Activated CD4-positive, alpha-beta memory T cell treated with anti-CD3 and anti-CD28 coated beads, Interleukin-2, amount 10 ng/mL, durations not matched to agents 7 days and 5 days (primary cell): ENCODE data around the gene LENEP. TPM values are rescaled to one million over a fixed set of nuclear protein-coding genes. Genes with fewer than 3 reads are reported as not detected.

Experiments used
- CTCF ChIA-PET: fragments of 350-600 bp; sonication (Branson Sonifier 250); formaldehyde crosslinking; loops from one replicate; lab custom pipeline; 2021; ENCODE audit warnings: antibody characterized with exemption, inconsistent platforms; lab: Charles Lee
- POLR2A ChIA-PET: fragments of 350-600 bp; sonication (Branson Sonifier 250); formaldehyde crosslinking; loops from one replicate; lab custom pipeline; 2021; ENCODE audit warnings: antibody characterized with exemption; lab: Charles Lee
- DNase-seq: peaks from one replicate; pipeline ENCODE4 v3.0.0-alpha.2; 2020
- H3K27ac Mint-ChIP-seq: one replicate; pipeline ENCODE4 v1.8.0; 2021; ENCODE audit warnings: mild to moderate bottlenecking, mixed read lengths
- H3K27me3 Mint-ChIP-seq: one replicate; pipeline ENCODE4 v1.8.0; 2021; ENCODE audit warnings: mixed read lengths
- H3K36me3 Mint-ChIP-seq: one replicate; pipeline ENCODE4 v1.8.0; 2021; ENCODE audit warnings: low read depth, mixed read lengths
- H3K4me1 Mint-ChIP-seq: one replicate; pipeline ENCODE4 v1.8.0; 2021; ENCODE audit warnings: mixed read lengths
- H3K4me3 Mint-ChIP-seq: one replicate; pipeline ENCODE4 v1.8.0; 2021; ENCODE audit warnings: mild to moderate bottlenecking, mixed read lengths
- H3K9me3 Mint-ChIP-seq: one replicate; pipeline ENCODE4 v1.8.0; 2021; ENCODE audit warnings: mixed read lengths
- total RNA-seq, 2 experiments: library from RNA; stranded (reverse); gene quantifications; one replicate each; pipeline ENCODE4 v1.2.3, GENCODE V29; 2021

The LENEP gene
- total RNA-seq, 2 experiments from 2014 or later = 0.35 to 1.2 TPM

DNA sequence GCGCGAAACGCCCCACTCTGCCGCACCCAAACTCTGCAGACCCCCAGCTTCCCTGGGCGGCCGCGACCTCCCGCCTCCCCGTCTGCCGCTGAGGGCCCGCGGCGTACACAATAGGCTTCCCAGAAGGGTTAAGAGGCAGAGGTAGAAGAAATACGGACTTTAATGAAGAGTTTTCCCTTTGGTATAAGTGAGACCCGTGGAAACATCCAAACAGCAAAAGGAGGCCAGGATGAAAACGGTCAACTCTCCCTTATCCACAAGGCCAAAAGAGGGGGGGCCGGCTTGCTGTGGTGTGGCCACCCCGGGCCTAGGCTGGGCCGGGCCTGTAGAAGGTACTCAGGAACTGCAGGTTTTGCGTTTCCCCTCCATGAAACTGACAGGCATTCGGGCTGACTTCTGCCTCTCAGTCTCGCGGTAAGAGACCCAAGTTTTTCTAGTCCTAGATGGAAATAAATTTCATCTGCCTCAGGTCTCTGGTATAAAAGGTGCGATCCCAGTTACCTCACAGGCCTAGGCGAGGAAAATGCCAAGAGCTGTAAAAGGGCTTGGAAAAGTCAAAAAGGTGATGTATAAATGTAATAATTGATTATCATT, 31.1 kb upstream of the LENEP start:
- CTCF ChIA-PET = interaction anchor here (1.2 to 4.3 kb wide), 7 partner anchors 11 to 403 kb away, joined by 3 to 24 read pairs (median 4); partner anchors contain the start of genes CKS1B, FLAD1 and LENEP
- POLR2A ChIA-PET = interaction anchor here (1.3 to 4.3 kb wide), 11 partner anchors 9 to 60 kb away, joined by 3 to 62 read pairs (median 12); partner anchors contain the start of genes CKS1B, FLAD1, PMVK and SHC1
- Mint-ChIP-seq H3K27ac (peak overlapping the region; percentile 85), H3K36me3 (peaks cover 66% of the 10 kb centered on the region), H3K9me3 (no peaks in the 10 kb centered on the region), H3K4me1 (peaks cover 52% of the 10 kb centered on the region), H3K4me3 (peak overlapping the region; percentile 88), H3K27me3 (no peaks in the 10 kb centered on the region)
- no peak for DNase-seq

DNA sequence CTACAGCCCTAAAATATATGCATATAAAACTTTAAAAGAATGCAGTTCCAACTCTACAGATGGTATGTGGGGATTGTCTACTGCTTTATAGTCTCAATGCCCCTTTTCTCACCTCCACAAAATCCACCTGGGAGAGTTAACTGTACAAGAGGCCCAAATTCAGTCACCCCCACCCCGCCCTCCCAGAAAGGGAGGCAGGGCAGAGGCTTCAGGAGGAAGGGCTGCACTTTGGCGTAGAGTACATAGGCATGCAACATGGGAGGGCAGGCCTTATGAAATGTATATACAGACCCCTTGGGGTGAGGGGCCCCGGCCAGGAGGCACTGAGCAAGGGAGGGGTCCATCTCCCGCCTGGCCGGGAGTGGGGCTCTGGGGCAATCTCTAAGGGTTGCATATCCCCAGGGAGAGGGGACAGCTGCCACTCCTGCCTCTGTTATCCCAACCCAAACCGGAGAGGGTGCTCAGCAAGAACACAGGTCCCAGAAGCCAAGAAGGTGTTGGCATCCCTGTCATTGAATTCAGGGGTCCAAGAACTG, 30.5 kb upstream of the LENEP start:
- POLR2A ChIA-PET = interaction anchor here (1.3 to 4.3 kb wide), 8 partner anchors 8 to 47 kb away, joined by 4 to 62 read pairs (median 21); partner anchors contain the start of genes CKS1B, FLAD1, PMVK and SHC1
- Mint-ChIP-seq H3K4me1 (peaks cover 54% of the 10 kb centered on the region), H3K27me3 (no peaks in the 10 kb centered on the region), H3K36me3 (peaks cover 69% of the 10 kb centered on the region), H3K9me3 (no peaks in the 10 kb centered on the region), H3K4me3 (peak overlapping the region; percentile 88), H3K27ac (peak overlapping the region; percentile 85)
- no peak for DNase-seq
- CTCF ChIA-PET = interaction anchor here (1.7 to 4.3 kb wide), 3 partner anchors 10 to 54 kb away, joined by 4 to 24 read pairs (median 16); partner anchors contain the start of genes CKS1B and FLAD1

DNA sequence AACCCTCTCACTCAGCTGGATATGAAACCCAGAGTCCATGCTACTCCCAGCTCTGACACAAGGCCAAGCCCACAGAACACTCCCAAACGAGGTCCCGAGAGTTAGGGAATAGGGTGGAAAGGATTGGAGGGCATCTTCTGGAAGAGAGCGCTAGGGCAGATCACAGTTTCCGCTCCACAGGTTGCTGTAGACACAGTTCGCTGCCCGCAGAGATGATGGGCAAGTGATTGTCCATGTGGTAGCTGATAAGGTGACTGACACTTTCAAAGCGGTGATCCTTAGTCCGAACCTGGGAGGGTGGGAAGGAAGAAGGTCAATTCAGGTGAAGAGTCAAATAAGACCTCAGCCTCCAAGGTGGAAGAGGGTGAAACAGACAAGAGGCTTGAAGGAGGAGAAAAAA, 29.7 kb upstream of the LENEP start:
- POLR2A ChIA-PET = interaction anchor here (0.7 to 3.9 kb wide), 4 partner anchors 9 to 27 kb away, joined by 3 to 25 read pairs (median 8); partner anchors contain the start of genes CKS1B, PBXIP1 and PMVK
- Mint-ChIP-seq H3K36me3 (peaks cover 67% of the 10 kb centered on the region), H3K4me3 (no peak overlapping the region), H3K27ac (peak overlapping the region; percentile 58), H3K4me1 (peaks cover 57% of the 10 kb centered on the region), H3K27me3 (no peaks in the 10 kb centered on the region), H3K9me3 (no peaks in the 10 kb centered on the region)
- no peak for DNase-seq
- CTCF ChIA-PET = interaction anchor here (4.3 kb wide), 1 partner anchor 9 kb away, joined by 24 read pairs; the partner anchor contains the start of gene CKS1B

DNA sequence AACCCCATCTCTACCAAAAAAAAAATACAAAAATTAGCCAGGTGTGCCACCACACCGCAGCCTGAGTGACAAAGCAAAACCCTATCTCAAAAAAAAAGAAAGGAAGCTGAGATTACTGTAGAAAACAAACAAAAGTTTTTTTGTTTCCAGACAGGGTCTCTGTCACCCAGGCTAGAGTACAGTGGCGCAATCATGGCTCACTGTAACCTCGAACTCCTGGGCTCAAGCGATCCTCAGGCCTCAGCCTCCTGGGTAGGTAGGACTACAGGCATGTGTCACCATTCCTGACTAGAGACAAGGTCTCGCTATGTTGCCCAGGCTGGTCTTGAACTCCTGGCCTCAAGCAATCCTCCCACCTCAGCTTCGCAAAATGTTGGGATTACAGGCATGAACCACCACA, 29.0 kb upstream of the LENEP start:
- Mint-ChIP-seq H3K4me3 (no peak overlapping the region), H3K9me3 (no peaks in the 10 kb centered on the region), H3K27ac (peak overlapping the region; percentile 57), H3K4me1 (peaks cover 61% of the 10 kb centered on the region), H3K36me3 (peaks cover 72% of the 10 kb centered on the region), H3K27me3 (no peaks in the 10 kb centered on the region)
- ChIA-PET POLR2A (interaction anchor here (0.8 to 1.6 kb wide), 7 partner anchors 9 to 52 kb away, joined by 3 to 10 read pairs (median 5); partner anchors contain the start of genes CKS1B, FLAD1 and PBXIP1), CTCF (interaction anchor here (1.2 to 4.3 kb wide), 2 partner anchors 9 to 32 kb away, joined by 4 to 24 read pairs; partner anchors contain the start of gene CKS1B)
- no peak for DNase-seq

DNA sequence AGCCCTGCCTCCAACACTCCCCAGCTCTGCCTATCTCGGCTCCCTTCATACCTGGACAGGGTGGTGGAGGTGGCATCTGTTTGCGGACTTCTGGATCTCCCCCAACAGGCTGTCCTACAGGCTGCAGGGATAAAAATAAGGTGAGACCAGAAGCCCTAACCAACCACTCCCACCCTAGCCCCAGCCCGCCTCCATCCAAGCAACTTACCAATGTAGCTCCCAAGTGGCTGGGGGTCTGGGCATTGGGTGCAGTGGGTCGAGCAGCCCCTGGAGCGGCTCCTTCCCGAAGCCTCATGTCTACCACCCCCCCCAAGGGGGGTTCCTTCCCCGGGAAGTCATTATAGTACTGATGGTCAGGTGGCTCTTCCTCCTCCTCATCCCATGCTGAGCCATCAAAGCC, 27.3 kb upstream of the LENEP start:
- Mint-ChIP-seq H3K27me3 (no peaks in the 10 kb centered on the region), H3K9me3 (no peaks in the 10 kb centered on the region), H3K4me3 (no peak overlapping the region), H3K27ac (no peak overlapping the region), H3K36me3 (peaks cover 66% of the 10 kb centered on the region), H3K4me1 (peaks cover 59% of the 10 kb centered on the region)
- DNase-seq = no peak
- POLR2A ChIA-PET = interaction anchor here (0.7 to 0.8 kb wide), 2 partner anchors 10 to 11 kb away, joined by 3 to 4 read pairs; partner anchors contain the start of gene PBXIP1
- CTCF ChIA-PET = interaction anchor here (1.1 kb wide), 1 partner anchor 11 kb away, joined by 3 read pairs; no protein-coding TSS in a partner anchor

DNA sequence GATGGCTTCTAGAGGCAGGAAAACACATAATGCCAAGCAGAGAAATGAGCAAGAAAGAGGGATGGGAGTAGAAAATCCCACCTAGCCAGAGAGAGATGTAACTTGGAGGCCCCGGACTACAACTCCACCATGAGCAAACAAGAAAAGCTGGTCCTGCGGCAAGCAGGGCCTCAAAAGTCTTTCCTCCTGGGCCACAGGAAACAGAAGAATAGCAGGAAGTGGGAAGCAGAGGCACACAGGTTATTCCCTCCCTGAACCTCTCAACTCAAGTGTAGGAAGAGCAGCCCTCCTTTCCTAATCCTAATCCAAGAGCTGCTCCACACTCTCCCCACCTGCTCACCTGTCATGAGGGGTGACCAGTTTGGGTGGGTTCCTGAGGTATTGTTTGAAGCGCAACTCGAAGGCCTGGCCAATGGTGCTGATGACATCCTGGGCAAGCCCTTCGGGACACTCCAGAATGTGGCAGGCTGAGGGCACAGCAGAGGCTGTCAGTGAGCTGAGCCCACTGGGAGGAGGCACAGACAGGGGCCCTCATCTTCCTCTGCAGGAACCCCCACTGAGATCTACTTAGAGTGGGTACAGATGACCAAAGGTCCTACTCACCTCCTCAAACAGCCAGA, 25.9 kb upstream of the LENEP start:
- ChIA-PET CTCF (interaction anchor here (0.8 kb wide), 1 partner anchor 15 kb away, joined by 5 read pairs; no protein-coding TSS in a partner anchor), POLR2A (no interaction called here)
- Mint-ChIP-seq H3K4me3 (no peak overlapping the region), H3K4me1 (peaks cover 66% of the 10 kb centered on the region), H3K36me3 (peaks cover 68% of the 10 kb centered on the region), H3K27ac (peak overlapping the region; percentile 45), H3K27me3 (no peaks in the 10 kb centered on the region), H3K9me3 (no peaks in the 10 kb centered on the region)
- DNase-seq = no peak

DNA sequence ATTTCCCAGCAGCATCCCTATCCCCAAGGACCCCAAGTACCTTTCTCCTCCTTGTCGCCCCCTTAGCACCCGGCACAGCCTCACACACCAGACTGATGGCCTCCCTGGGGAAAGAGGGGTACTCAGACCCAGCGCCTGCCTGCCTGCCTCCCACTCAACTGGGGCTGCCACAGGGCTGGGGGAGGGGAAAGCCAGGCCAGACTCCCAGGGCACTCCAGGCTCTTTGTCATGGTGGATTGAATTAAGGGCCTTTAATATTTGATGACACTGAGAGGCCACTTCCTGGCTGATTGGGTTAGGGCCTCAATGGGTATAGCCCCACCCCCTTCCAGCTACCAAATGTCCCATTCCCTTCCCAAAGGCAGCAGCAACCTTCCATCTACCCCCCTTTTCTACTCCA, 24.7 kb upstream of the LENEP start:
- CTCF ChIA-PET = no interaction called here

DNA sequence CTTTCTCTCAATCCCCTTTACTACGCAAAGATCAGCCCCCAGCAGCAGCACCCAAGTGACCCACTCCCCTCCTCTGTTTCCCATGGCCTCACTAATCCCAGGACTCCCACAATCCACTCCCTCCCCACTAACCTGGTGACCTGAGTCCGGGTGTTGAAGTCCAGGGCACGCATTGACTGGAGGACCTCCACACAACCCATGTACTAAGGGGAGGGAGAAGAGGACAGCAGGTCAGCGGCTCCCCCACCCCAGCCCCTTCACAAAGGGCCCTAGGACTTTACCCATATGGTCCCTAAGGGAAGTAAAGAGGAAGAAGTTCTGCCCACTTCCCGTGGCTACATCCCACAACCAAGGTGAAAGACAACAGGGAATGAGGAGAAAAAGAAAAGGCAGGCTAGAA, 24.1 kb upstream of the LENEP start:
- H3K27me3 Mint-ChIP-seq = no peaks in the 10 kb centered on the region
- H3K4me3 Mint-ChIP-seq = no peak overlapping the region
- no peak for DNase-seq
- H3K9me3 Mint-ChIP-seq = no peaks in the 10 kb centered on the region
- peaks cover 57% of the 10 kb centered on the region for H3K36me3 Mint-ChIP-seq
- POLR2A ChIA-PET = interaction anchor here (0.9 to 3.9 kb wide), 3 partner anchors 8 to 46 kb away, joined by 3 to 34 read pairs (median 13); partner anchors contain the start of genes FLAD1 and PYGO2
- peak overlapping the region; percentile 40 for H3K27ac Mint-ChIP-seq
- CTCF ChIA-PET = interaction anchor here (1.7 kb wide), 1 partner anchor 25 kb away, joined by 4 read pairs; no protein-coding TSS in a partner anchor
- H3K4me1 Mint-ChIP-seq = peaks cover 57% of the 10 kb centered on the region

More for the DNA sequence above, 24.7 kb upstream of the LENEP start:
- H3K4me1 Mint-ChIP-seq = peaks cover 60% of the 10 kb centered on the region
- peaks cover 61% of the 10 kb centered on the region for H3K36me3 Mint-ChIP-seq
- no peaks in the 10 kb centered on the region for H3K9me3 Mint-ChIP-seq
- POLR2A ChIA-PET = interaction anchor here (3.0 kb wide), 1 partner anchor 15 kb away, joined by 13 read pairs; the partner anchor contains the start of gene FLAD1
- no peak for DNase-seq
- peak overlapping the region; percentile 40 for H3K27ac Mint-ChIP-seq
- H3K4me3 Mint-ChIP-seq = no peak overlapping the region
- no peaks in the 10 kb centered on the region for H3K27me3 Mint-ChIP-seq

DNA sequence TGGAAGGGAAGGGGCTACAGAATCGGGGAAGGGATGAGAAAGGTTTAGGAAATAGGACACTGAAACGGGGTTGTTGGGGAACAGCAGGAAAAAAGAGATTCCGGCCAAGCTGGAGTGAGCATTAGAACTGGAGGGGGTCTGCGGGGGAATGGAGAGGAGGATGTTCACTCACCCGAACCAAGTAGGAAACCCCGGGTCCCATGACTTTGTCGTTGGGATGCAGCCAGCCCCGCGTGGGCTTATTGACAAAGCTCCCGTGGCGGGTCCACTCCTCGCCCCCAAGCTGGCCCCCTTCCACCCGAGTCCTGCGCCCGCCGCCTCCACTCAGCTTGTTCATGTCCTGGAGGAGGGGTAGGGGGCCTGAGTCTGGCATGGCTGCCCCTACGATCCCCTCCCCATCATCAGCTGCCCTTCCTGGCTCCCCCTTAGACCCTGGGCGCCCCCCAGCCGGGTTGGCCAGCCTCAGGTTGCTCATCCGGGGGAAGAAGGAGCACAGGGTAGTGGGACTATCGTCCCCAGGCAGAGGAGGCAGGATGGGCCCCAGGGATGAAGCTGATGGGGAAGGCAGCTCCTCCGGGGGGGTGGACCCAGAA, 23.4 kb upstream of the LENEP start:
- H3K4me3 Mint-ChIP-seq = no peak overlapping the region
- DNase-seq = no peak
- no peaks in the 10 kb centered on the region for H3K9me3 Mint-ChIP-seq
- ChIA-PET POLR2A (interaction anchor here (0.7 to 3.9 kb wide), 8 partner anchors 9 to 46 kb away, joined by 3 to 34 read pairs (median 7); partner anchors contain the start of genes FLAD1, PBXIP1, PMVK and PYGO2), CTCF (interaction anchor here (0.5 to 1.9 kb wide), 5 partner anchors 13 to 74 kb away, joined by 3 to 10 read pairs (median 4); partner anchors contain the start of gene FLAD1)
- no peak overlapping the region for H3K27ac Mint-ChIP-seq
- H3K27me3 Mint-ChIP-seq = no peaks in the 10 kb centered on the region
- H3K36me3 Mint-ChIP-seq = peaks cover 53% of the 10 kb centered on the region
- H3K4me1 Mint-ChIP-seq = peaks cover 55% of the 10 kb centered on the region

DNA sequence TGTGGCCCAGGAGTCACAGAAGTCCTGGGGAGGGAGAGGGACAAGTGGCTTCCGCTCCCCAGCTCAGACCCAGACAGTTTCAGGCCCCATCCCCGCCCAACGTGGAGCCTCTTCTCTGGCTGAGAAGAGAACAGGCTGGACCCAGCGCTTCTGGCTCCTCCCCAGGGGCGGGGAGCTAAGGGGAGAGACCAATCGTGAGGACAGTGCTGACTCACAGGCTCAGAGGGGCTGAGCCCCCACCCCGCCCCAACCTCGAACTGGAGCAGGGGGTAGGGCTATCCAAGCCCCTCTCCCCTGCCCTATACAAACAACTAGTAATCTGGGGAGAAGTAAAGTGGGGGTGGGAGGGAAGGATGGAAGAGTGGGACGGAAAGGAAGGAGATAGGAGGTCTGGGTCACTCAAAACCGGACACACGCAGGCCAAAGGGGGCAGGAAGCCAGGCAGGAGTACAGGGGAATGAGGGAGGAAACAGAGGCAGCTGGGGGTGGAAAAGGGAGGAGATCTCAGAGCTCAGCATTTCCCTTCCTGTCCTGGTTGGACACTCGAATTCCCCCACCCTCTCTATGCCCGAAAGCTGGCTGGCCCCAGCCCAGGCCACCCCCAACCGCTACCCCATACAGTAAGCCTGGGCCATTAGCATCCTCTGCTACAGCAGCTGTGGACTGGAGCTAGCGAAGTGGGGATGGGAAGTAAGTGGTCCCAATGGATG, 22.6 kb upstream of the LENEP start, which contains the start of gene SHC1:
Gene SHC1 (minus strand): TSS at position 117 of the 710 bp plus-strand sequence. CDS start 221 bp downstream, outside the sequence.
- H3K9me3 Mint-ChIP-seq = no peaks in the 10 kb centered on the region
- CTCF ChIA-PET = interaction anchor here (1.0 to 3.7 kb wide), 8 partner anchors 8 to 411 kb away, joined by 3 to 24 read pairs (median 6); partner anchors contain the start of genes FLAD1, PBXIP1 and PYGO2
- peak within 1 kb of the TSS; percentile 16 for H3K4me3 Mint-ChIP-seq
- H3K27me3 Mint-ChIP-seq = no peaks in the 10 kb centered on the region
- peaks cover 52% of the 10 kb centered on the region for H3K4me1 Mint-ChIP-seq
- H3K36me3 Mint-ChIP-seq = peaks cover 46% of the 10 kb centered on the region
- H3K27ac Mint-ChIP-seq = peak within 1 kb of the TSS; percentile 62
- peak; percentile 44 for DNase-seq
- POLR2A ChIA-PET = interaction anchor here (0.7 to 3.9 kb wide), 7 partner anchors 10 to 45 kb away, joined by 3 to 34 read pairs (median 10); partner anchors contain the start of genes FLAD1, PBXIP1, PMVK and PYGO2

DNA sequence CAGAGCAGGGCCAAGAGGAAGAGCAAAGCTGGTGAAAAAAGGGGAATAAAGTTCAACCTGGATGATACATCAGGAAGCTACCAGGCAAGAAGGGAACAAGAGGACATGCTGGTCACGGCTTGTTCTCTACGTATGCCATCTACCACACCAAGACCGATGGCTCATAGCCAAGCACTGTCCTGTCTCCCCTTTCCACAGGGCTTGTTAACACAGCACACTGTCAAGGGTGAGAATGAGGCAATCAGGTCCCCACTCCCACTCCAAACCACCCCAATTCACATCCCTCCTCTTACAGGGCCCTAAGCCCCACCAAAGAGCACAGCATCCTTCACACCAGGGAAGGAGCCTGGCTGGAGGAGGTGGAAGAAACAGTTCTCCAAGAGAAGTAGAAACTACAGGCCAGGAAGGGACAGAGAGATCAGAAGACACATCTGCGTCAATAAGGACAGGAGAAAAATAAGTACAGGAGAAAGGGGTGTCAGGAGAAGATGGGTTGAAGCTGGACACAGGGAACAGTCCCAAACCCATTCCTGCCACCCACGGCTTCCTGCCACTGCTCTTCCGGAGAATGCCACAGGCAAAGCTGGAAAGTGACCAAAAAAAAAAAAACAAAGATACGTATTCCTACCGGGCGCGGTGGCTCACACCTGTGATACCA, 21.9 kb upstream of the LENEP start:
- peak overlapping the region; percentile 16 for H3K4me3 Mint-ChIP-seq

More for the DNA sequence above, 21.9 kb upstream of the LENEP start:
- H3K27ac Mint-ChIP-seq = peak overlapping the region; percentile 62
- no peaks in the 10 kb centered on the region for H3K27me3 Mint-ChIP-seq
- ChIA-PET CTCF (interaction anchor here (0.6 to 6.4 kb wide), 9 partner anchors 9 to 412 kb away, joined by 3 to 40 read pairs (median 7); partner anchors contain the start of genes PBXIP1 and PYGO2), POLR2A (interaction anchor here (0.9 to 3.9 kb wide), 6 partner anchors 10 to 45 kb away, joined by 4 to 34 read pairs (median 12); partner anchors contain the start of genes FLAD1, PBXIP1 and PYGO2)
- no peaks in the 10 kb centered on the region for H3K9me3 Mint-ChIP-seq
- DNase-seq = no peak
- H3K4me1 Mint-ChIP-seq = peaks cover 52% of the 10 kb centered on the region
- H3K36me3 Mint-ChIP-seq = peaks cover 43% of the 10 kb centered on the region
